GM21619 (cell line): ENCODE measurements around the gene ARFIP1.
"Not testable (repeated sequence)": the region's sequence is repeated elsewhere in the genome, so short reads cannot be mapped to it uniquely, and the experiment has no call there.

Experiments
- ATAC-seq: cut with Tn5 transposase; IDR thresholded peaks from one replicate; pipeline ENCODE4 v1.9.1; 2021; ENCODE audit not compliant: unreplicated experiment

The ARFIP1 gene

DNA sequence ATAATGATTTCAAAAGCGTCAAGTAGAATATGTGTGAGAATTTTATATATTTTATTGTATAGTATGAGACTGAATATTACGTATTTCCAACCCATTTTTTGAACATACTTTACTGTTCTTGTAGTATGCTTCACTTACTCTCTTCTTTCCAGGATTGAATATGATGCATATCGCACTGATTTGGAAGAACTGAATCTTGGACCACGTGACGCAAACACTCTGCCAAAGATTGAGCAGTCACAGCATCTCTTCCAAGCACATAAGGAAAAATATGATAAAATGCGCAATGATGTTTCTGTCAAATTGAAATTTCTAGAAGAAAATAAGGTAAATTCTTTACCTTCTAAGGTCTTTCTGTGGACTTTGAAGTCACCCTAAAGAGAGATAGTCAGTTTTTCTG is 108.2 kb downstream of the ARFIP1 start:
- no peak for ATAC-seq

DNA sequence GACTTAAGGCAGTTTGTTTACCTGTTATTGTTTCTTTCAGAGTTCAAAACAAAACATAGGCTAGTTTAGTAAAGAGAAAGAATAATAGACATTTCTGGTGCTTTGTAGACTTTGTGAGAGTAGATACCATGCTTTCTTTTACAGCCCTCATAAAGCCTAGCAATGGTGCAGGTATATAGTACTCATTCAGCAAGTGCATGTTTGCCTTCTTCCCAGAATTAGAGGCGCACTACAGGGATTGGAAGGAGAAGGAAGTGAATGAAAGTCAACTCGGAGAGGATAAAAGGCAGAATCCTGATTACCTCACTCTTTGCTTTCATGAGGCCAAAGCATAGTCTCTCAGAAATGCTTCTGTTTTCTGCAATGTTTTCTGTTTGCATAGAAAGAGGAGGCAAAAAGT is 113.2 kb downstream of the ARFIP1 start:
- no peak for ATAC-seq

DNA sequence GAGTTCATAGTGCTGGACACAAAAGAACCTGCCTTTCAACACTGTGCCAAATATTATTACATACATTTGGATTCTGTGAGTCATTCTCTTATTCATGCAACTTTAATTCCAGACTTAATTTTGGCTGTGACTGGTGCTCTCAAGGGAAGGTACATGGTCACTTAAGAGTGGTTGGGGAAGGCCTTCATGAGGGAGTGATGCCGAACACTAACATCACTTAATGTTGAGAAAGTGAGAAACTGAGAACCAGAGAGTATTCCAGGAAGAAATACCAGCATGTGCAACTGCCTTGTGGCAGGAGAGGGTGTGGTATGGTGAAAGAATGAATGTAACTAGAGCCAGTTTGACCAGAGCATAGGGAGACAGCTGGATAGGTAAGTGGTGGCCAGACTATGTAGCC is 114.9 kb downstream of the ARFIP1 start:
- no peak for ATAC-seq

DNA sequence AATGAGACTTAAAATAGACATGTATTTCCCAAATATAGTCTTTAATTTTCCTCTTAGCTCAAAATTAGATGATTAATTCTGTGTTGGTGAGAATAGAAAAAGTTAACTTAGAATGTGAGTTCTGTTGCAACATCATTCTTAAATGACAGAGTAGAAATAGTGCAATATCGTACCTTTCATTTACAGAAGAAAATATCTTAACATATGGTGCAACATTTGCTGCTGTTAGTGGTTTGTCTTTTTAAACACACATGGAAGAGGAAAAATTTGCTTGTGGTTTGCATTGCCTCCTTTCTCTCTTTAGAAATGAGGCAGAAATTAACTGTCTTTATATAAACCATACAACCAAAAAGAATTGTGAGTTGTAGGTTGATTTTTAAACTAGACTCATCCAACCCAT is 117.1 kb downstream of the ARFIP1 start:
- ATAC-seq = no peak

DNA sequence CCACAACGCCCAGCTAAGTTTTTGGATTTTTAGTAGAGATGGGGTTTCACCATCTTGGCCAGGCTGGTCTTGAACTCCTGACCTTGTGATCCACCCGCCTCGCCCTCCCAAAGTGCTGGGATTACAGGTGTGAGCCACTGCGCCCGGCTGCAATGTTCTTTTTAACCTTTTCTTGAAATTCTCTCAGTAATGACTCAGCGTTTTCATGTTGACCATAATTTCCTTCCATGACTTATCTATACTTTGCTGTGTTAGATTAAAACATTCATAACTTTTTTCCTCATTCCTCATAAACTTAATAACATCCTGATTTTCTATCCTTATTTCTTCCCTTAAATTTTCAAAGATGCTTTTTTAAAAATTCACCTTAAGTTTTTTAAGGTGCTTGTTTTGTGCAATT is 118.4 kb downstream of the ARFIP1 start:
- not testable (repeated sequence) for ATAC-seq

DNA sequence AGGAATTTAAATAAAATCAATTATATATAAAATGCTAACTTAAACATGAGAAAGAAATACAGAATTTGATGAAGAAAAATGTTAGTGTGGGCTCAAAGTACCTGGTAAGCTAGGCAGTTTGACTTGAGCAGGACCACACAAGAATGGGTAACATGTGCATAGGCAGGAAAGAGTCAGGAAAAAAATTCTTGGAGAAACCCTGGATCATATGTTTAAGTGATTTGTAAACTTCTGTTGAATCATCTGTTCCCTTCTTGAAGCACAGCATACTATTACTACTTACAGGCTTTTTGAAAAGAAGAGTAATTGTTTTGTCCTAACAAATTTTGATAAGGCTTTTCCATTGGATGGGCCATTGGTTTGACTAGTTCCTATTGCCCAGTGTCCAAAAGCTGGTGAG is 118.9 kb downstream of the ARFIP1 start:
- no peak for ATAC-seq

DNA sequence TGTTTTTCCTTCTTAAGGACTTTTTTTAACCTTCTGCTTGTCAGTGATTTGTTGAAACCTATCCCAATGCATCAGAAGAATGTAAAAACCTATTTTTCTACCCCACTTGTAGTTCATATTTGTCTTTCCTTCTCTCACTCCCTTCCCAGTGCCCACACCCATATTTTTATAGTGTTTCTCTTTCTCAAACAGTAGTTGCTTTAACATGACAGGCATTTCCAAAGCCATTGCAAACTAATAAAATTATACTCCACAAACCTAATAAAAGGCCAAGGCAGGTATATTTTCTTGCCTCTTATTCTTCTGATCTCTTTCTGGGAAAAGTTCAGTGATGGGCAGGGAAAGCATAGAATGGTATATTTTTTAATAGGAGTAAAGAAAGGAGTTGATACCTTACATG is 120.6 kb downstream of the ARFIP1 start:
- ATAC-seq = no peak

DNA sequence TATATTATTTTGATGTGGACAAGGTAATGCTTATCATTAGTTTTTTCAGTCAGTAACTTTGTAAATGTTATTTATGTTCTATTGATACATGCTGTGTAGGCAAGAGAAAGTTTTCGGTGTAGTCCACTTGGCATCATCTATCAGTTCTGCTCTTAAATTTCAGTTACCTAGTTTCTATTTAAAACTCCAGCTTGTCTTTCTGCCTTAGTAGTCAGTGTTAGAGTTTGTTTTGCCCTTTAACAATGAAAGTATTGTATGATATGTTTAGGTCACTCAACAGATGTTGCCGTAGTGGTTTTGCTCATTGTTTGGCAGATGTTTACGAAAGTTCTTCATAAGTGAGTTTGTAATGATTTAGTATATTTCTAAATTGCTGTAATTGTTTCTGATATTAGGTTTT is 121.5 kb downstream of the ARFIP1 start:
- no peak for ATAC-seq

DNA sequence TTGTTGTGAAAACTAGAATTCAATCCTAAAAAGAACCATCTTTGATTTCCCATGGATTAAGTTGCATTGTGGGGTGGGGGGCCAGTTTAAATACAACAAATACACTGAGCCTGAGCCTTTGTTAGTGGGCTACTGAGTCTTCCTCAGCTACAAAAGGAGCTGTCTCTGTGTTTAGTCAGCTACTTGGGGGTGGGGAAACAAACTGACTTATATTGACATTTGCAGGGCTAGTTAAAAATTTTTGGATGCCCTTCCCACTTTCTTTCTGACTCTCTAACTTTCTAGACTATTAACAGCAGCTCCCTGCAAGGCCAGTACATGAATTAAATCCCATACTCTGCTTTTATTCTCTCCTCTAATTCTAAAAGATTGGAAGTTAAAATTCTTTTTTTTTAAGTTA is 123.9 kb downstream of the ARFIP1 start:
- no peak for ATAC-seq

DNA sequence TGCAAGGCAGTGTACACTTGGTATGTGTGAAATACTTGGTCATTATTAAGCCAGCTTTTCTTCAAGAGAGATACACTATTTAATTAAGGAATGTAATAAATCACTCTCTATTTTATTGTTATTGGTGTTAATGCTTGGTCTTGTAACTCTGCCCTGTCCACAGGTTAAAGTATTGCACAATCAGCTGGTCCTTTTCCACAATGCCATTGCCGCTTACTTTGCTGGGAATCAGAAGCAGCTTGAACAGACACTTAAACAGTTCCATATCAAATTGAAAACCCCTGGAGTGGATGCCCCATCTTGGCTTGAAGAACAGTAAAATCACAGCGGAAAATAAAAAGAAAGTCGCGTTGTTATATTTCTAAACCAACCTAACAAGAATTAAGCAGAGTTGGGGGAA is 130.1 kb downstream of the ARFIP1 start:
- ATAC-seq = no peak

DNA sequence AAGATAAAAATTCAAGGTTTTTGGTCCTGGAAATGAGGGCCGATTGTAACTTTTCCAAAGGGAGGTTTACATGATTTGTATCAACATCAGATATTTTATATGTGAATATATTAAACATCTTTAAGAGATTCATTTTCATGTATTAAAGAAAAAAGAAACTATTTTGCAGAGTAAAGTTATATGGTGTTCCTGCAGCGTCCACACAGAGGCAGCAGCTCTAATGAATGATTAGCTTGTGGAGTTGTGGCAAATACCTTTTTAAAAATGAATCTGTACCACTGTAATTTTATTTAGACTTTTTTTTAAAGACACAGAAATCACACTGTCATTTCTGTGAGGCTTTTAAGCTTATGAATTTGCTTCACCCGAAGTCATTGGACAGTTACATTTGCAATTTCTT is 130.8 kb downstream of the ARFIP1 start:
- no peak for ATAC-seq

DNA sequence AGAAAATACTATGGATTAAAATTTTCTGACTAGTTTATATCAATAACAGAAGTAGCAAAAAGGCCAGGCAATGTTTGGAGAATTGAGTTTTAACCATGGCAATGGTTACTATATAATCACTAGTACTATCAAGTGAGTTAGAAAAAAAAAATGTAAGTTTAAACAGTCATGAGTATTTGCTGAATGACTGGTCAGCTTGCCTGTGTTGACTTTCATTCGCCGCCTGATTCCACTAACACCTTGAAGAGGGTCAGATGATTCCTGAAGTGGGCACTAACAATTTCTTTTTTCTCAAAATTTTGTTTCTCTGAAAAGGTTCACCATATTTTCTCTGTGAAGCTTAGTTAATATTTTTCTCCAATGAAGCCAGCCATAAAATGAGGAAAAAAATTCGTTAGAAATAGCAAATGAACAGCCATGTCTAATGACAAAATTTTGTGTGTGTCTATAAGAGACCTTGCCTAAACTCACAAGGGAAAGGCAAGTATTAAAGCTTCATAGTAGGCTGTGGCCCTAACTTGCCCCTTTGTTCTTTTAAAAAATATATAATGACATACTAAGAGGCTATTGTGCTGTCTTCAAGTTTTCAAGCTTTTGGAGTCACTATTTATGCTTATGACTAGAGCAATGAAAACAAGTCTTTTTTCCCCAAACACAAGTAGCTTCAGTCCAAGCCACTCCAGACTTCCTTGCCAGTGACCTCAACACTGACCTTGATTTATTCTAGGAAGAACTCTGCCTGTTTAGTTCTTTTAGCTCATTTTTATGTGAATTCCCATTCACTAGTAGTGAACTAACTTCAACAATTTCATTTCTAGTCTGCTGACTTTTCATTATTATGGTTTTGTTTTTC is 138.0 kb downstream of the ARFIP1 start:
- no peak for ATAC-seq

DNA sequence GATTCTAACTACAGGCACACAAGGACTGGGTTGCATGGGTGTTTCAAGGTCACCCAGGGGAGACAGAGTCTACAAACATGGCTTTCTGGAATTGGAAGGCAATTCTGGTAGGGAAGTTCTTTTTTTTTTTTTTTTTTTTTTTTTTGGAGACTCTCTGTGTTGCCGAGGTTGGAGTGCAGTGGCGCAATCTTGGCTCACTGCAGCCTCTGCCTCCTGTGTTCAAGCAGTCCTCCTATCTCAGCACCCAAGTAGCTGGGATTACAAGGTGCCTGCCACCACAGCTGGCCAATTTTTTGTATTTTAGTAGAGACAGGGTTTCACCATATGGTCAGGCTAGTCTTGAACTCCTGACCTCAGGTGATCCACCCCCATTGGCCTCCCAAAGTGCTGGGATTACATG is 140.1 kb downstream of the ARFIP1 start:
- no peak for ATAC-seq

DNA sequence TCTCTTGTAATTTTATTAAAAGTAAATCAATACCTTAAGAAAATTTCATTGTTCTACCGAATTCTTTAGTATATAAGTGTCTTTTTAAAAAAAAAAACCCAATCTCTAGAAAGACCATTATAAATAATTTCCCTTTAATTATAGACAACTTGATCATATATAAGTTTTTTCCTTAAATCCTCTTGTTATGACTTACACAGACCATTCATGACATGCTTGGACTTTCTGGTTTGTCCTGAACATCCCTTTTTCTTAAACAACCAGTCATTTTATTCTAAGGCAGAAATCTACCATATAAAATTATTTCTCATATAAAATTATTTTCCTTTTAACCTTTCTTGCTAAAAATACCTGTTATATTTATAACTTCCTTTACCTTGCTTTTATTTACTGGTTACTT is 141.0 kb downstream of the ARFIP1 start:
- ATAC-seq = no peak

DNA sequence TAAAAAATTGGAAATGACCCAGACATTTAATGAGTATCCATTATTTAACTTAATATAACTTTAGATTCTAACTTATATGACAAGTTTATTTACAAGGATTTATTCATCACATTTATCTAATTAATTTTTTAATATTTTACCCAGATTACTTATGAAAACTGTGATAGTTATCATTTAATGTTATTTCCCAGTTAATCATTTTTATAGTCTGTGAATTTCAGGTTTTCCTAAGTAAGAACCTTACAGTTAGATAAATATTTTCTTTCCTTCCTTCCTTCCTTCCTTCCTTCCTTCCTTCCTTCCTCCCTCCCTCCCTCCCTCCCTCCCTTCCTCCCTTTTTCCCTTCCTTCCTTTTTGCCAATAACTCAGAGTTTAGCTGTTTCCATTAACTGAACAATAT is 141.5 kb downstream of the ARFIP1 start:
- ATAC-seq = no peak

DNA sequence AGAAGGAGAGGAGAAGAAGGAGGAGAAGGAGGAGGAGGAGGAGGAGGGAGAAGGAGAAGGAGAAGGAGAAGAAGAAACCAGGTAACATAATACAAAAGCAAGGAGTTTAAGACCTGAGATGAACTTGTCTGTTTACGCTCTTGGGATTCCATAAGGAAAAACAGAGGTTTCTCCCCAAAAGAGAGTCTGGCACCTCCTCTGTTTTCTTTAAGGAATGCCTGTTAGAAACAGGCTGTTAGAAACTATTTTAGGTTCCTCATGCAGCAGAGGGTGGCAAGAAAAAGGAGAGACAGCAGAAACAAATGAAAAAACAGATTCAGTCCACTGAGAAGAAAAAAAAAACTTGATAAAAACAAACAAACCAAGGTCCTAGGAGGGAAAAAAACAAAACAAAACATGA is 146.1 kb downstream of the ARFIP1 start:
- ATAC-seq = no peak

DNA sequence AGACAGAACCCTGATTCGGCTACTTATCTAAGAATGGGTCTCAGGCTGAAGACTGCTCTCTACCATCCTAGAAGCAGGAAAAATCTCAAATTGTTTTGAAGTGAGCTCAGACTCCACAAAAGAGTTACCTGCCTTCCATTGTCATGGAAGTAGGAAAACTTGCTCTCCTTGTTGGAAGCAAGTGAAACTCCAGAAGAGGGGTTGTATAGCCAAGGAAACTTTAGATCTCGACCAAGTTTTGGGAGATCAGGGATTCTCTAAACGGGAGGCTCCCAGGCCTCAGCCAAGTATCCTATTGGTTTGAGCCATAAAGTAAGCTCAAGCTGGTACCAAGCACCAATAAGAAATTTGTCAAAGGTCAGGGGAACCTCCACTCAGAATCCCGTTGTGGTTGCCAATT is 147.2 kb downstream of the ARFIP1 start:
- ATAC-seq = no peak

DNA sequence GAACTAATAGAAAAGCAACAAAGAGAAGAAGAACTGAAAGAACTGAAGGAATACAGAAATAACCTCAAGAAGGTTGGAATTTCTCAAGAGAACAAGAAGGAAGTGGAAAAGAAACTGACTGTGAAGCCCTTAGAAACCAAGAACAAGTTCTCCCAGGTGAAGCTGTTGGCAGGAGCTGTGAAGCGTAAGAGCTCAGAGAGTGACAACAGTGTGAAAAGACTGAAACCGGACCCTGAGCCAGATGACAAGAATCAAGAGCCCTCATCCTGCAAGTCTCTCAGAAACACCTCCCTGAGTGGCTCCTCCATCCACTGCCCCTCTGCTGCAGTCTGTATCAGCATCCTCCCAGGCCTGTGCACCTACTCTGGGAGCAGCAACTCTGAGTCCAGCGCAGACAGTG is 148.0 kb downstream of the ARFIP1 start:
- no peak for ATAC-seq

DNA sequence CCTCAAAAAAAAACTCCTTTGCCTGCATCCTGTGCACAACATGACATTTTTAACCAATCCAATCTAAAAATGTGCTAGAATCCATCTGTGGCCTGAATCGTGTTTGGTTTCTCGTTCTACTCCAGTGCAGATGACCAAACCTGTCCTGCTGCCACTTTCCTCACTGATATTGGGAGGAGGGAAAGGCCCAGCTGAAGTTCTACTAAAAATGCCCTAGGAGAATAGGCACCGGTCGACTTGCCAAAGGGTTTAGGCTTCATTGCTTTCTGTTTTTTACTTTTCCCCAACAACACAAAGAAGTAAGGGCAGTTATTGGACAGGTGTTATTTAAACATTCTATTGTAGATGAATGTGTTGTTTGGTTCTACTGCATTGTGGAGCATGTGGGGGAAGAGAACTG is 148.5 kb downstream of the ARFIP1 start:
- ATAC-seq = no peak

DNA sequence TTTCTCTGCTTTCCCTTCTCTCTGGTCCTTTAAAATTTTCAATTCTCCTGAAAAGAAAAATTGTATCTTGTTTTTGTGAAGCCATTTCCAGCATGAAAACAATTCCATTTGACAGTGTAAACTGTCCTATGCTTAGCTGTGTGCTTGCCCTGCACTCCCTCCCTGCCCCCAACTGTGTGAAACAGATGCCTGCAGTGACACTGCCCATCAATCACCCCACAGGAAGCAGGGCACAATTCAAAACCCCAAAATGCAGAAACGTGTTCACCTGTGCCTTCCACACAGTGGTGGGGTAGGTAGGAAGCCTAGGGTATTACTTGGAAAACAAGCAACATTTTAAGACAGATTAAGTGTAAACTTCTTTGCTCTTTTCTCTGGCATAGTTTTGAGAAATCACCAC is 150.1 kb downstream of the ARFIP1 start:
- no peak for ATAC-seq

DNA sequence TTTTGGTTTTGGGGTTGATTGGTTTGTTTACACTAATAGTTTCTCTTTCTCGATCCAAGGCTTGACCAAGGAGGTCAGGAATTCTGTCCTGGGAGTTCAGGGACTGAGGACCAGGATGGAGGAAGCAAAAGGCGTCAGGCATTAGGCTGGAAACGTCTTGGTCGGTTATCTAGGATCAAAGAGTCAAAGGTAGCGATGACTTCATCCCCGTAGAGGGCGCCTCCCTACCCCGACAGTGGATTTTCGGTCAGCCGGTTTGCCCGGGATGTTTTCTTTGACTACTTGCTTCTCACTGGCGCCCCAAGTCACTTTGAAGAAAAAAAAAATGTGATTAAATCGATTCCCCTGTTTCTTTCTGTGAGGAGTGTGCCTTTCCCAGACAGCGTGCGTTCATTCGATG is 155.4 kb downstream of the ARFIP1 start:
- no peak for ATAC-seq

DNA sequence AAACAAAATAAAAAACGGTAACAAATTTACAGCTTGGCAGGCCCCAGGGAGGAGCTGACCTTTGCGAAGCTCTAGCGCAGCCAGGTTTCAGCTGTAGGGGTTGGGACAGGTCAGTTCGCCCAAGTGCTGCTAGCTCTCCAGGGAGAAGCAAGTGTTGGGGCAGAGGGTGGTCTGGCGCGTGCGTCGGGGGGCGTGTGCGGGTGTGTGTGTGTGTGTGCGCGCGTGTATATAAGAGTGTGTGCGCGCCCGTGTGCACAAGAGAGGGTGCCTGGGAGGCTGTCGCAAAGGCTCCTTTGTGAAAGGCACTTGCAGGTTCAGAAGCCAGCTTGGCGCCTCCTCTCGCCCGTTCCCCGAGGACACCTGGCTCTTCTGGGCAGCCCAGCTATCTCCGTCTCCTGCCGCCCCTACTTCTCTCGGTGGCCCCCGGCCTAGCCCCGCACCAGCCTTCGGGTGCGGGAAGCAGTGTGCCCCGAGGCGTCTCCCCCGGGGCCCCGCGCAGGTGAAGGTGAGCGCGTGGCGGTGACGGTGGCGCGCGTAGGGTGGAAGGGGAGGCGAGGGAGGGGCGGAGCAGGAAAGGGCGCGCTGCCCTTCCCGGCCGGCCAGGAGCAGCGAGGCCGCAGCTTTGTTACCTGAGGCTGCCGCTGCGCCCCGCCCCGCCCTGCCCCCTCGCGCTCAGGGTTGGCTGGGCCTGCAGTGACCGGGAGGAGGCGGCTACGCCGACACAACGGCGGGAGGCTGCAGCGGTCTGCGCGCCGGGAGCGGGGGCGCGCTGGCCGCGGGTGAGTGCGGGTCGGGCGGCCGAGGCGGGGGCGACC is 156.1 kb downstream of the ARFIP1 start, which contains the start of gene FHDC1:
Gene FHDC1 (plus strand): TSS at position 693 of the 815 bp plus-strand sequence. CDS start 6,735 bp downstream, outside the sequence.
- ATAC-seq = no peak
